HG03097 (cell line): Measurements from ENCODE around the gene CHID1.

ENCODE experiments used
- ATAC-seq: cut with Tn5 transposase; IDR thresholded peaks from one replicate; pipeline ENCODE4 v1.9.1; 2021; ENCODE audit not compliant: unreplicated experiment, low FRiP score

CHID1 gene

DNA sequence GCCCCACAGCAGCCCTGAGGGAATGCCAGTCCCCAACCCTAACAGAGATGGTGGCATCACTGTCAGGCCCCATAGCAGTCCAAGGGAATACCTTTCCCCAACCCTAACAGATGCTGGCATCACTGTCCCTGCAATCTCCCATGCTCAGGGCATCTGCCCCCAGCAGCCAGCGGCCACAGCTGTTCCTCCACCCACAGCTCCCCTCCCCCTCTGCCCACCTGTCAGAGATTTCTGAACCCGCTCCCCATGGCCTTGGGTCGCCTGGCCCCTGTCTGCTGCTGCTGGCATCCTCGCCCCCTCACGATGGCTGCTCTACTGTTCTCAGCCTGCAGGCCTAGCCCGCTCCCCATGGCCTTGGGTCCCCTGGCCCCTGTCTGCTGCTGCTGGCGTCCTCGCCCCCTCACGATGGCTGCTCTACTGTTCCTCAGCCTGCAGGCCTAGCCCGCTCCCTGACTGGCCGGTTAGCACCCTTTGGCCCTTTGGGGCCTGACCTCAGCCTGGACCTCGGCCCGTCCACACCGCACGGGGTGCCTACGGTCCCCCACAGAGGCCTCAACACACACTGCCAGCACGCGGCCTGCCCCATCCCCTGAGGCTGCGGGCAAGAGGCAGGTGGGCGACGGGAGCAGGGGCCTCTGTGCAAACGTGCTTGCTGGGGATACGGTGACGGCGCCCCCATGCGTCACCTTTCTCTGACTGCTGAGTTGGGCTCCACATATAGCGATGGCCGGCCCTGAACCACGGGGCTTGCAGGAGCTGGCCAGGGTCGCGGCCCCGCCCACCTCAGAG, 20.7 kb downstream of the CHID1 start:
- no peak for ATAC-seq

DNA sequence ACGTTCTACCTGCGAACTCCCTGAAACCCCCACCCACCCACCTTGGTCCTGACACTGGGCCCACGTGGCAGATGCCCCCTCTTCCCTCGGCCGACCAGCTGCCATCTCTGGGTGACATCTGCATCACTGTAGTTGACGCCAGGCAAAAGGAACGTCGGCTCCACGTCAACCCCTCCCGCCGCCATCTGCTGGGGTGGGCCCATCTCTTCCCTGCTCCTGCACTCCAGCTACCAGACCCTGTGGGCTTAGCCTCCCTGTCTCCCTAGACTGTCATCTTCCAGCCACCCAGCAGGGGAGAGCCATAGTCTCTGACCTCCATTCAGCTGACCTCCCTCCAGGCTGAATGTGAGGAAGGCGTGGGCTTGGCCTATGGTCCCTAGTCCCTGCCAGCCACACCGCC, 21.4 kb downstream of the CHID1 start:
- ATAC-seq, result no peak

DNA sequence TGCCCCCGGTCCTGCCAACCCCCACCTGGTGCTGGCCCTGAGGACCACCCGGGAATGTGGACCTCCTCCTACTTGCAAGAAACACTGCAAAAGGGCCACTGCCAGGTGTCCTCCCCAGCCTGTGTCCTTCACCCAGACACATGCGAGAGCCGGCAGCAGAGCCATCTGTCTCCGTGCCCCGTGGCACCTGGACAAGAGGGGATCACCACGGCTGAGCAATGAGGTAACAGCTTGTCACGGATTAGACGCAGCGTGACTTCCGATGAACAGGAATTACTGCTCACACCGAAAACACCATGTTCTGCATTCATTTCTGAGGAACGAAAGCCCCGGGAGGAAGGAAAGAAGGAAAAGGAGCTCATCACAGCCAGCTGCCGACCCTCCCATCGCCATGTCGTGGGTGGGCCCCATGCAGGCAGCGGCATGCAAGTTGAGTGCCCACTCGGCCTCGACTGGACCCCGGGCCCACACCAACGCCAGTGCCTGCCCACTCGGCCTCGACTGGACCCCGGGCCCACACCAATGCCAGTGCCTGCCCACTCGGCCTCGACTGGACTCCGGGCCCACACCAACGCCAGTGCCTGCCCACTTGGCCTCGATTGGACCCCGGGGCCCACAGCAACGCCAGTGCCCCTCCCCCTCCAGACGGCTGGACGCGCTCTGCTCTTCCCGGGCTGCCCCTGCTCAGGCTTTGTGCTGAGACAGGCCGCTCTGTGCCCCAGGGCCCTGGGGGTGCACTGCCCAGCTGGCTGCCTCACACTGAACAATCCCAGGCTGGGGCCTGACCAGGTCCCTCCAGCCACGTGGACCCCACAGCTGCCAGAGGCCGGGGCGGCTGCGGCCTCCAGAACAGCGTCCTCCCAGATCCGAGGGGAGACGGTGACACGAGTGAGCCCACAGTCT, 22.0 kb downstream of the CHID1 start:
- ATAC-seq, result no peak

DNA sequence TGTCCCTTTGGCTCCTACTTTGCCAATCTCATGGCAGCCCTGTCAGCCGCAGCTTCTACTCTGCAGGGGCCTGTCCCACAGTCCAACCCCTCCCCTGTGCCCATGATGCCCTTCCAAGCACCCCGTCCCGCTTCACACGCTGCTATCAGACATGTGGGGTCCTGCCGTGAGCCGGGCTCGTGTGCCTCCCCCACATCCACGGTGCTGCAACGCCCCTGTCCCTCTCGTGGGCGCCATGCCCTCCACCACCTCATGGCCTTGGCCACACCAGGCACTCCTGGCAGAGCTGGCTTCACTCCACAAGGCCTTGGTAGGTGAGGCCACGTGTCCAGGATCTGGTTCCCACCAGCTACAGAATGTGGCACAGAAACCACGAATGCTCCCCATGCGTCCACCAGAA, 23.0 kb downstream of the CHID1 start:
- ATAC-seq, result no peak

DNA sequence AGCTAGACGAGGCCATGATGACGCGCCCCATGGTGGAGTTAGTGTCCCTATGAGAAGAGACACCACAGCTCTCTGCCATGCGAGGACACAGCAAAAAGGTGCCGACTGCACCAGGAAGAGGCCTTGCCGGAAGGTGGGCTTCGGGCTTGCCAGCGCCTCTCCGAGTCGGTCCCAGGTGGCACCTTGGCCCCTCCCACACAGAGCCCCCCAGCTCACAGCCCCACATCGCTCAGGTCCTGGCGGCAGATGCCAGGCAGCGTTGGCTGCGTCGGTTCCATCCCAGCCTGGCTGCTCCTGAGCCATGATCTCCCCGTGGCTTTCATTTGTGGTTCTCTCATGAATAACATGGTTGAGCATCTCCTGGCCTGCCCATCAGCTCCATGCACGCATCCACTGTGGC, 24.0 kb downstream of the CHID1 start:
- ATAC-seq, result no peak

DNA sequence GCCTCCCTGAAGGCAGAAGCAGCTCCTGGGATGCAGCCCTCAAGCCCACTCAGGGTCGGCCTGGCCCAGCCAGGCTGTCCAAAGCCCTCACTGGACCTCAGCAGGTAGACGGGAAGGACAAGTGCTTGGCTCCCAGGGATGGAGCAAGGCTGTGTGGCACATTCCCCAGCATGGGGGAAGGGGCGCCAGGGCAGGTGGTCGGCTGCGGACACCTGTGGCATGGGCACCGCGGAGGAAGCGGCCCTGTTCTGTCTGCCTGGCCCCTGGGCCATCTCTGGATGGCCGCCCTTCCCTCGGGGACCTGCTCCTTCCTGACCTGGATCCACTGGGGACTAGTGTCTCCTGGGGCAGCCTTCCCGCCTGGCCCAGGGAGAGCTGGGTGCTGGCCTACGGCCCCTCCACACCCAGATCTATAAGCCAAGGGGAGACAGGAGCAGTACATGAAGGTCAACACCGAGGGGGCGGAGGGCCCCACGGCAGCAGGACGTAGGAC, 26.0 kb downstream of the CHID1 start:
- no peak for ATAC-seq

DNA sequence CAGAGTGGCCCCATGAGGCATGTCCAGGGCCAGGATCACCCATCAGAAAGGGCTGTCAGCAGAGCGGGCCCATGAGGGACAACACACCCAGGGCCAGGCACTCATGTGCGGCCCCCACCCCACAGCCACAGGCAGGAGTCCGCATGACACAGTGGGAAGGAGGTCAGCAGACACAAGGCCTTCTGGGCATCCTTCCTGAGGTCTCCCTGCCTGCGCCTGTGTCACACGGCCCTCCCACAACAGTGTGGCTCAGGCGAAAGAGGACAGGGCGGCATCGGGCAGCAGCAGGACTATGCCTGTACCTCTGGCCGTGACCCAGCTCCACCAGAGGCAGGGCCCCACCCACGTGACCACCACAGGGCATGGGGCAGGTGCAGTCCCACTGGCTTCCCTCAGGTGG, 27.1 kb downstream of the CHID1 start:
- no peak for ATAC-seq

DNA sequence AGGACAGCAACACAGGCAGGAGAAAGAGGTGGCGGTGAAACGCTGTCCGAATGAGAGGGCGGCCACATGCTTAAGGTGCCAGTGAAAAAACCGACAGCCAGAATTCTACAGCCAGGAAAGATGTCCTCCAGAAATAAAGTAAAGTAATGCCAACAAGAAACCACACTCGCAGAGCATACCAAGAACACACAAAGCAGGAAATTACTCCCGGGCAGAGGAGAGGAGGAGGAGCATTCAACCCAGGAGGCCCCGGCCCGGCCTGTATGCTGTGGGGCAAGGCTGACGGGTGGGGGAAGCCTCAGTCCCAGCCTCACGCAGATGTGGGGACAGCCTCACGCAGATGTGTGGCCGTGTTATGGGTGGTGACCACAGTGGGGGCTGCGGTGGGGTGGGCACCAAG, 28.0 kb downstream of the CHID1 start:
- no peak for ATAC-seq

DNA sequence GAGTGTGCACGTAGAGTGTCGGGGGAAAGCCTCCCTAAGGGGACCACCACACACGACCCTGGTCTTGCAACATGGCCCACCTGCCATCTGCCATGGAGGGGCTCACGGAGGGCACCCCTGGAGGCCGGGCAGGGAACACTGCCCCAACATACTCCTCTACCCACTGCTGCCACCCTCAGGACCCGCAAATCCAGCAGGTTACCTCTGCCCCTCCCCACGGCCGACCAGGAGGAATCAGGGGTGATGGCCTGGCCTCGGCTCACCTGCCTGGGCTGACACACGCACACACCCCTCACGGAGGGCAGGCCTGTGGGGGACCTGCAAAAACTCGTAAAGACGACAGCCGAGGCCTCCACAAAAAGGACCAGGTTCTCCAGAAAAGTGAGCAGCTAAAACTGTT, 30.2 kb downstream of the CHID1 start:
- no peak for ATAC-seq

DNA sequence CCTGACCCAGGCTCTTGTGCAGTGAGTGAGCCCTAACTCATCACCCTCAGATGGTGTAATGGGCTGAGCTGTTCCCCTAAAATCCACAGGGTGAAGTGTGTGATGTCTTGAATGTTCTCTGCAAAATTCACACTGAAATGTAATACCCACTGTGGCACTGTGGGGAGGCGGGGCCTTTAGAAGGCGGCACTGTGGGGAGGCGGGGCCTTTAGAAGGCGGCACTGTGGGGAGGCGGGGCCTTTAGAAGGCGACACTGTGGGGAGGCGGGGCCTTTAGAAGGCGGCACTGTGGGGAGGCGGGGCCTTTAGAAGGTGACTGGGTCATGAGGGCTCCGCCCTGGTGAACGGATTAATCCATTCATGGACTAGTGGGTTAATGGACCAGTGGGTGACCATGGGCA, 33.0 kb downstream of the CHID1 start:
- ATAC-seq, result no peak

DNA sequence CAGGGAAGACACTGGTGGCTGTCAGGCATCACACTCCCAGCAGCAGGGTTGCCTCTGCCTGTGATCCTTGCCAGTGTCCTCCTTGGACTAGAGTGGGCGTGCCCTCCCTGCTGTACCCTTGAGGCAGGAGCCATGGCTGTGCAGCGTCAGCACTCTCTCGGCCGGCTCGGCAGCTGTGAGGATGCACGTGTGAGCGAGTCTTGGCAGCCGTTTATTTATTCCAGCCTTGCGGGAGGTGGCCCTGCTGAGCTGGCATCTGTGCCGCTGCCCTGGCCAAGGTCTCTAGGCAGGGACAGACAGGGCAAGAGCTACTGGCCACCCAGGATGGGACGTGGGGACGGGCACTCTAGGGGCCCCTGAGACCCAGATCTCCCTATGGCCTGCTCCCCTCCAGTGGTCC, 34.1 kb downstream of the CHID1 start:
- no peak for ATAC-seq

DNA sequence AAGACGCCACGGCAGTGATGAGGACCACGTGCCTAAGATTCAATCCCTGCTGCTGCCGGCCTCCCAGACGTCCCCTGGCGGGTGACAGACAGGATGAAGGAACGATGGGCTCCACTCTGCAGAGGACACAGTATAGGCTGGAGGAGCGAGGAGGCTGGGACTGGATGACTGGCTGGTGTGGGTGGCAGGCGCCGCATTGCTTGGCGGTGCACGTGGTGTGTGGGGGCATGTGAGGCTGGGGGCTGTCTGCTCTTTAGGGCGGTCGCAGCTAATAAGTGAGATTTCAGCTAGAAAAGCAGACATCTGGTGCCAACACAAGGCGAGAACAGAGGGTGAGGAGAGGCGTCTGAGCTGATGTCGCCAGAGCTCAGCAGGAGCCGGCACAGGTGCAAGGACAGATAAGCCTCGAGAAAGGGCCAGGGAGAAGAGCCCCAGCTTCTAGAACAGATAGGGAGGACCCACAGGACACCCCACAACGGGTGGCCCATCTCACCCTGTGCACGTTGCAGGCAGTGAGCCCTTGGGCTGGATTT, 34.8 kb downstream of the CHID1 start:
- no peak for ATAC-seq

DNA sequence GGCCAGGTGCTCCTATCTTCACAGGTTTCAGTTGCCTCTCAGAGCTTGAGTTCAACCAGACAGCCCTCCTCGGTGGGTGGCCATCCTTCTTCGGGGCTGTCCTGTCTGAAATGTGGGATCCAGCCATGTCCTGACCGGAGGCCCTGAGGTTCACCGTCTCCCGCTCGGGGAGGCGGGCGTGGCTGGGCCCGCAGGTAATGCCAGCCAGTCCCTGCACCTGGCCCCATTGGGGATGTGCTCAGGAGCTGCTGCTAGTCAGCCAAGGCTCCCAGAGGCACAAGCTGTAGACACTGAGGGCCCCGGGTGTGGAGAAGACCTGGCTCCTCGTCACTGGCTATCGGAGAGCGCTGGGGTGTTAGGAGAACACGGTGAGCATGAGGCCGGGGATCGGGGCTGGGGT, 35.4 kb downstream of the CHID1 start:
- no peak for ATAC-seq

DNA sequence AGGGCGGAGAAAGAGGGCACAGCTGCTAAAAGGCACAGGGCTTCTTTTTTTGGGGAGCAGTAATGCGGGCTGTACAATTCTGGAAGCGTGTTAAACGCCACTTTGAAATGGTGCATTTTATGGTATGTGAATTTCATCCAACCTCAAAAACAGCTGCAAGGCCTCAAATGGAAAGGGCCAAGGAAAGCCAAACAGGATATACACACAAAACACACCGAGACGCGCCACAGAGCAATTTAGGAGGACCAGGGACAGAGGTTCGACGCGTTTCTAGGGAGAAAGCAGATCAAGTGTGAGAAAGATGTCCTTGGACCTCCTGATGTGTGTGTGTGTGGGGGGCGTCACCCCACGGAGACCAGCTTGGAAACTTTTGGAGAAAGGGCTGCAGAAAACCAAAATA, 36.9 kb downstream of the CHID1 start:
- no peak for ATAC-seq

DNA sequence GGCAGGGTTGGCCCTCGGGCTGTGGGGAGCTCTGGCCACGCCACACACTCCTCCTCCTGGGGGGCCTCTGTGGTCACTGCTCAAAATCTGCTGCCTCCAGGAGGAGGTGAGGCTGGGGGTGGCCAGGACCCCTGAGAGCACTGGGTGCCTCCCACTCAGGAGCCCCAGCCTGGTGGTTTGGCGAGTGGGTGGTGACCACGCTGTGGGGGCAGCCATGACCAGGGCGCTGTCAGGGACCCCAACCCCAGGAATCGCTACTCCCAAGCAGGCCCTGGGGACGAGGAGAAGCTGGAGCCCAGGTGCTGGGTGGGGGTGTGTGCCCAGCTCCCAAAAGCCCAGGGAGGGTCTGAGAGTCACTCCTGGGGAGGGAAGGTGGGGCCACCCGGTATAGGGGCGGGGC, 37.8 kb downstream of the CHID1 start:
- no peak for ATAC-seq

DNA sequence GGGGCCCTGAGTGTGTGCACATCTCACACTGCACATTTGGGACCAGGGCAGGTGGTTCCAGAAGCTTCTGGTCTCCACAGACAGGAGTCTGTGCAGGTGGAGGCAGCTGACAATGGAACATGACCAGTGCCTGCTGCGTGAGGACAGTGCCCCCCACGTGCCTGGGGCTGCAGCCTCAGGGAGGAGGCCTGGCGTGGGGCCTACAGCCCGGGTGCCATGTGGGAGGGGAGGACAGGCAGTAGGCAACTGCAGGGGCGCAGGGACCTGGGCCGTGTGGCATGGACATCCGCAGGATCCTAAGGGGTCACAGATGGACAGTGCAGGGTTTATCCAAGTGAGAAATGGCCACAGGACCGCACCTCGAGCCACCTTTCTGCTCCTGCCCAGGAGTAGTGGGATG, 39.1 kb downstream of the CHID1 start:
- no peak for ATAC-seq

DNA sequence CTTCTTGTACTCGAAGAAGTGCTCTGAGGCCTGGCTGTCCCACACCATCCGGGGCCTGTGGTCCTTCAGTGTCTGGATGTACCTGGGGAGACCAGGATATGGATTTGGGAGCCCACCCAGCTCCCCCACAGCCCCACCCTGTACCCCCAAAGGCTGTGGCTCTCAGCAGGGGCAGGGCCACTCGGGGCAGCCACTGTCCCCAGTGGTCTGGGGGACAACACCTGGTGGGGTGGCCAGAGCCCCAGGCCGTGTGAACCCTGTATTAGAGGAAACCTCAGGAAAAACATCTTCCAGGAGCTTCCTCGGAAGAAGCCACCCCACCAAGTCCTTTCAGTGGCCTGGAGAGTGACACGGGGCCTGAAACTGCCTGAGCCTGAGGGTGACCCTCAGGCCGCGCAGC, 40.2 kb downstream of the CHID1 start:
- ATAC-seq, result no peak

DNA sequence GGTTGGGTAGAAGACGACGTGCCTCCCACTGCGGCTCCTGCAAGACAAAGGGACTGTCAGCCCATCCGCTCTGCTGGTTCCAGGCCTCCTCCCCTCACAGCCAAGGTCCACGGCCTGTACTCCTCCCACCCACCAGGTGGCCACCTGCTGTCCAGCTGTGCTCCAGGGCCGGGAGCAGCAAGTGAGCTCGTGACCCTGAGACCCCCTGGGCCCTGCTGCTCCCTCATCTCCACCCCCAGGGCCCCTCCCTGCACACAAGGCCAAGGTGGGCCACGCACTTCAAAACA, 40.5 kb downstream of the CHID1 start:
- ATAC-seq, result no peak

DNA sequence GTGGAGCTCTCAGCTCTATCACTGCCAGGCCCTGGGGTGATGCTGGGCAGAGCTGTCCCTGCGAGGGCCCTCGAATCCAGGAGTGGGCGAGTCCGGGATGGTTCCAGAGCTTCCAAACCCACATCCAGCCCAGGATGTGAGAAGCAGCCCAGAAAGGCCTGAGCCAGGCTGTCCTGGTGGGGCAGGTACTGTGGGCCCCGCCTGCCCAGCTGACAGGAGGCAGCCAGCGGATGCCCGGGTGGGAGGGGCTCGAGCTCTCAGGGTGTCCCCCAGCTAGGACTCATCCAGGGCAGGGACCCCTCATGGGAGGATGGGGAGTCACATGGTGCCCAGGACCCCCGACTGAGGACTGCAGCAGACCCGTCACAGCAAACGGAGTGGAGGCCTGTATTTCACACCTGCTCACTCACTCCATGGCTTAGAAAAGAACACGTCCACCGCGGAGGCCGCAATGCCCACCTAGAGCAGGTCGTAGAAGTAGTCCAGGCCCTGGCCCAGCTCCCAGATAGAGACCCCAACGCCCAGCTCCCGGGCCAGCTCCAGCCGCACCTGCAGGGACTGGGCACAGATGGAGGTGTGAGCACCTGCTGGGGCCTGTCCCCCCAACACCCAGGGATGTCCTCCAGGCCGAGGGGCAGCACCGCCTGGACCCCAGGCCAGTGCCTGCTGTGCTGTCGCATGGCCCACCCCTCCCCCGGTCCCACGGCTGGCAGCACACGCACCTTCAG, 41.0 kb downstream of the CHID1 start:
- ATAC-seq, result no peak

DNA sequence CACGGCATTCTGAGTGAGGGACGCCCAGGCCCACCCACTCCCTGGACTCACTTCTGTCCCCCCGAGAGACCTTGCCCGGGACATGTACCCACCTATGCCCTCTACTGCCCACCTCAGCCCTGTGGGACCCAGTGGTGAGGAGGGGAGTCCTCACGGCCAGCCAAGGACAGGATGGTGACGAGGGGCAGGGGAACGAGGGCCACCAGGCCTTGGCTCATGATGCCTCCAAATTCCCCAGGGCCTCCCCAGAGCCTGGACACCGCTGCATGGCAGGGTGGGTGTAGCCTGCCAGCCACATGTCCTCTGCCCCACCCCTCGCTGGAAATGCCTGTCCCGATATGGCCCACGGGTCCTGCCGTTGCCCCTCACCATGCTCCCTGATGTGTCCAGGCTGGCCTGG, 41.8 kb downstream of the CHID1 start:
- no peak for ATAC-seq

DNA sequence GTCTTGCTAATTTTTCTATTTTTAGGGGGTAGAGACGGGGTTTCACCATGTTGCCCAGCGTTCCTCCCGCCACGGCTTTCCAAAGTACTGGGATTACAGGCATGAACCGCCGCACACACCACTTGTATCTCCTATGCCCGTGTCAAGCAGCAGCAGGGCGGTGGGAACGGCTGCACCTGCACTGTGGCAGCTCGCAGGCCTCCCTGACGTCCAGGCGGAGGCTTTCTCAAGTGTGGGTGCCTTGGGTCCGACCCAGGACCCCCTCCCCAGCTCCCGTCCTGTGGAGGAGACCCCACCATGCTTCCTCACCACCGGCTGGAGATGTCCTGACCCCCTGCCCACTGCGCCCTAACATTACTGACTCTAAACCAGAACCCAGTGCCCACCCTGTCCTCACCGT, 42.2 kb downstream of the CHID1 start:
- ATAC-seq, result no peak
